ENCODE data around the gene RBBP8.

DNA sequence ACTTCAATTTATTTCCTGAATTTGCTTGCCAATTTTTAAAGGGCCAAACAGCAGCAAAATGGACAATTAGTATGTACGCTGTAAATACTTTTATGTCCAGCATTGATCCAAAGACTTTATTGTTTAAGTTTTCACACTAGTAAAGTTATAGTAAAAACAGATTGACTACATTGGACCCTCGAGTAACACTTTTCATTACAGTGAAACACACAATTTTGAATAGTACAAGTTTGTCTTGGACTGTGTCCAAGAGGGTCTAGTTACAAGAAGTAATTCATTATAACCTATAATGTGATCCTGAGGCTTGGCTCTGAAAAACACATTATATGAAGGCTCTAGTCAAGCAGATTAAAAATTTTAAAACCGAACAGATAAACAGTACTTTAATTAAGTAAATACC is 11.4 kb upstream of the RBBP8 start:
- TF ChIP-seq, protein P1, sequence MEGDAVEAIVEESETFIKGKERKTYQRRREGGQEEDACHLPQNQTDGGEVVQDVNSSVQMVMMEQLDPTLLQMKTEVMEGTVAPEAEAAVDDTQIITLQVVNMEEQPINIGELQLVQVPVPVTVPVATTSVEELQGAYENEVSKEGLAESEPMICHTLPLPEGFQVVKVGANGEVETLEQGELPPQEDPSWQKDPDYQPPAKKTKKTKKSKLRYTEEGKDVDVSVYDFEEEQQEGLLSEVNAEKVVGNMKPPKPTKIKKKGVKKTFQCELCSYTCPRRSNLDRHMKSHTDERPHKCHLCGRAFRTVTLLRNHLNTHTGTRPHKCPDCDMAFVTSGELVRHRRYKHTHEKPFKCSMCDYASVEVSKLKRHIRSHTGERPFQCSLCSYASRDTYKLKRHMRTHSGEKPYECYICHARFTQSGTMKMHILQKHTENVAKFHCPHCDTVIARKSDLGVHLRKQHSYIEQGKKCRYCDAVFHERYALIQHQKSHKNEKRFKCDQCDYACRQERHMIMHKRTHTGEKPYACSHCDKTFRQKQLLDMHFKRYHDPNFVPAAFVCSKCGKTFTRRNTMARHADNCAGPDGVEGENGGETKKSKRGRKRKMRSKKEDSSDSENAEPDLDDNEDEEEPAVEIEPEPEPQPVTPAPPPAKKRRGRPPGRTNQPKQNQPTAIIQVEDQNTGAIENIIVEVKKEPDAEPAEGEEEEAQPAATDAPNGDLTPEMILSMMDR (IDR thresholded peaks at IDR 0.05; ENCODE audit: poor library complexity, severe bottlenecking): no peak
- TF ChIP-seq POLR2AphosphoS5 (IDR thresholded peaks at IDR 0.05) (no peak), EZH2 (IDR thresholded peaks at IDR 0.05; ENCODE audit: borderline replicate concordance, insufficient read depth, low read length, poor library complexity, severe bottlenecking) (no peak), MXI1 (conservative IDR thresholded peaks at IDR 0.05; ENCODE audit: poor library complexity, severe bottlenecking) (no peak), TAF1 (IDR thresholded peaks at IDR 0.05; ENCODE audit: low read depth) (no peak), RAD21 (conservative IDR thresholded peaks at IDR 0.05) (no peak), EP300 (conservative IDR thresholded peaks at IDR 0.05; ENCODE audit: poor library complexity, severe bottlenecking) (no peak), SMC3 (conservative IDR thresholded peaks at IDR 0.05; ENCODE audit: poor library complexity) (no peak)
- TF ChIP-seq, protein P2, sequence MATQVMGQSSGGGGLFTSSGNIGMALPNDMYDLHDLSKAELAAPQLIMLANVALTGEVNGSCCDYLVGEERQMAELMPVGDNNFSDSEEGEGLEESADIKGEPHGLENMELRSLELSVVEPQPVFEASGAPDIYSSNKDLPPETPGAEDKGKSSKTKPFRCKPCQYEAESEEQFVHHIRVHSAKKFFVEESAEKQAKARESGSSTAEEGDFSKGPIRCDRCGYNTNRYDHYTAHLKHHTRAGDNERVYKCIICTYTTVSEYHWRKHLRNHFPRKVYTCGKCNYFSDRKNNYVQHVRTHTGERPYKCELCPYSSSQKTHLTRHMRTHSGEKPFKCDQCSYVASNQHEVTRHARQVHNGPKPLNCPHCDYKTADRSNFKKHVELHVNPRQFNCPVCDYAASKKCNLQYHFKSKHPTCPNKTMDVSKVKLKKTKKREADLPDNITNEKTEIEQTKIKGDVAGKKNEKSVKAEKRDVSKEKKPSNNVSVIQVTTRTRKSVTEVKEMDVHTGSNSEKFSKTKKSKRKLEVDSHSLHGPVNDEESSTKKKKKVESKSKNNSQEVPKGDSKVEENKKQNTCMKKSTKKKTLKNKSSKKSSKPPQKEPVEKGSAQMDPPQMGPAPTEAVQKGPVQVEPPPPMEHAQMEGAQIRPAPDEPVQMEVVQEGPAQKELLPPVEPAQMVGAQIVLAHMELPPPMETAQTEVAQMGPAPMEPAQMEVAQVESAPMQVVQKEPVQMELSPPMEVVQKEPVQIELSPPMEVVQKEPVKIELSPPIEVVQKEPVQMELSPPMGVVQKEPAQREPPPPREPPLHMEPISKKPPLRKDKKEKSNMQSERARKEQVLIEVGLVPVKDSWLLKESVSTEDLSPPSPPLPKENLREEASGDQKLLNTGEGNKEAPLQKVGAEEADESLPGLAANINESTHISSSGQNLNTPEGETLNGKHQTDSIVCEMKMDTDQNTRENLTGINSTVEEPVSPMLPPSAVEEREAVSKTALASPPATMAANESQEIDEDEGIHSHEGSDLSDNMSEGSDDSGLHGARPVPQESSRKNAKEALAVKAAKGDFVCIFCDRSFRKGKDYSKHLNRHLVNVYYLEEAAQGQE (IDR thresholded peaks at IDR 0.05; ENCODE audit: borderline replicate concordance): no peak
